ENCODE measurements around the gene SPRY1.

SPRY1 gene

GRCh38 chr4:123380728-123381716, 15.6 kb upstream of the SPRY1 start:
- no peak for DNase-seq

- no peak for DNase-seq
These were observed 14.6 kb upstream of the SPRY1 start for GRCh38 chr4:123381996-123382395.

GRCh38 chr4:123383566-123383965, 13.0 kb upstream of the SPRY1 start:
- DNase-seq, result no peak

- no peak for DNase-seq
These were observed 10.0 kb upstream of the SPRY1 start for GRCh38 chr4:123386609-123387008.

- no peak for DNase-seq
These were observed 5.6 kb upstream of the SPRY1 start for GRCh38 chr4:123390846-123391456.

- no peak for DNase-seq
These were observed 2.9 kb upstream of the SPRY1 start for GRCh38 chr4:123393721-123394120.

- DNase-seq, result peak; percentile 42
These were observed 810 bp downstream of the SPRY1 start for GRCh38 chr4:123397144-123398065.

GRCh38 chr4:123398066-123398852, 1.7 kb downstream of the SPRY1 start:
- DNase-seq, result peak; percentile 65

GRCh38 chr4:123398853-123399626, 2.4 kb downstream of the SPRY1 start:
- peak; percentile 60 for DNase-seq

GRCh38 chr4:123399627-123400358, 3.2 kb downstream of the SPRY1 start:
- DNase-seq, result no peak

- no peak for DNase-seq
These were observed 4.9 kb downstream of the SPRY1 start for GRCh38 chr4:123401271-123402120.

GRCh38 chr4:123402121-123402465, 5.5 kb downstream of the SPRY1 start:
- DNase-seq, result no peak

- DNase-seq, result no peak
These were observed 6.5 kb downstream of the SPRY1 start for GRCh38 chr4:123403080-123403604.

- no peak for DNase-seq
These were observed 7.9 kb downstream of the SPRY1 start for GRCh38 chr4:123404533-123404932.

GRCh38 chr4:123405267-123405865, 8.8 kb downstream of the SPRY1 start:
- no peak for DNase-seq

GRCh38 chr4:123406872-123407271, 10.3 kb downstream of the SPRY1 start:
- no peak for DNase-seq

- DNase-seq, result no peak
These were observed 12.0 kb downstream of the SPRY1 start for GRCh38 chr4:123408471-123409084.

- DNase-seq, result no peak
These were observed 12.7 kb downstream of the SPRY1 start for GRCh38 chr4:123409334-123409733.

- no peak for DNase-seq
These were observed 14.9 kb downstream of the SPRY1 start for GRCh38 chr4:123411514-123411913.
